Lower lobe of right lung (tissue), 2 donors: Measurements from ENCODE around the gene AKAP1. TPM values are rescaled to one million over a fixed set of nuclear protein-coding genes. Genes with fewer than 3 reads are reported as not detected.

Experiments
- ATAC-seq, 2 donors: fragments of 200-7000 bp; cut with Tn5 transposase; one replicate each; pipeline ENCODE4 v1.9.1; 2020 to 2022; ENCODE audit warnings: mild to moderate bottlenecking in 2 of 2, moderate library complexity in 2 of 2
- DNase-seq: peaks from one replicate; pipeline ENCODE4 v3.0.0-alpha.2; 2020
- H3K27ac ChIP-seq: fragments of 200-600 bp; one replicate; pipeline ENCODE4 v1.8.0; 2022
- H3K27me3 ChIP-seq: fragments of 200-600 bp; one replicate; pipeline ENCODE4 v1.8.0; 2022; ENCODE audit warnings: low read depth
- H3K36me3 ChIP-seq: fragments of 200-600 bp; one replicate; pipeline ENCODE4 v1.8.0; 2022; ENCODE audit warnings: mild to moderate bottlenecking
- H3K4me1 ChIP-seq: fragments of 200-600 bp; one replicate; pipeline ENCODE4 v1.8.0; 2022
- H3K4me3 ChIP-seq: fragments of 200-600 bp; one replicate; pipeline ENCODE4 v1.8.0; 2022; ENCODE audit warnings: mild to moderate bottlenecking
- H3K9me3 ChIP-seq: fragments of 200-600 bp; one replicate; pipeline ENCODE4 v1.8.0; 2022
- intact Hi-C: fragments of 100-400 bp; cut with DNase I; formaldehyde crosslinking; loops from one replicate; pipeline ENCODE4 v1.11.0; 2022
- total RNA-seq: library from RNA; stranded (reverse); fragmentation: NEBNext Ultra II Directional; extraction: Animal tissue kit (Norgen Biotek cat#: 25700); gene quantifications from one replicate; pipeline ENCODE4 v1.2.1, GENCODE V29; 2021
- TF ChIP-seq, protein P1 (sequence below): fragments of 200-600 bp; IDR thresholded peaks from one replicate; pipeline ENCODE4 v1.8.0; 2022; ENCODE audit warnings: antibody characterized with exemption, mild to moderate bottlenecking
- donor health status: DM: no; HTN: yes; CAD: no; lungs with severe emphysema.

The AKAP1 gene
- total RNA-seq, 1 donor from 2014 or later, result 54.5 TPM

DNA sequence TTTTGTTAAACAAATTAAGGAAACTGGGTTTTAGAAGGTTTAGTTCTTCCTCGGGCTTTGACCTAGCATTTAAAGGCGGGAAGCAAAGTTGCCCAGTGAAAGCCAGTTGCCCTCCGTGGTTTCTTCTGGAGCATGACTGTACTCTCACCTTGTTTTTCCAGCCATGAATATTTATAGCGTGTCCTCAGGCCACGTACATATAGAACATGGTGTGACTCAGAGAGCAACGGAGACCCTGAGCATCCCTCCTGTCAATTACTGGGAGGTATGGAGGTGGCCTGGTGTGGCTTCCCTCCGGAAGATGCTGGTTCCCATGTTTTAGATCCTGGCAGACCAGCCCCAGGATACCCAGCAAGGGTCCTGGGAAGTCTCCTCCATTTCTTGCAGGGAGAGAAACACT lies 48.4 kb downstream of the AKAP1 start:
- H3K36me3 ChIP-seq, result no peaks in the 10 kb centered on the region
- no peaks in the 10 kb centered on the region for H3K27me3 ChIP-seq
- TF ChIP-seq, protein P1, sequence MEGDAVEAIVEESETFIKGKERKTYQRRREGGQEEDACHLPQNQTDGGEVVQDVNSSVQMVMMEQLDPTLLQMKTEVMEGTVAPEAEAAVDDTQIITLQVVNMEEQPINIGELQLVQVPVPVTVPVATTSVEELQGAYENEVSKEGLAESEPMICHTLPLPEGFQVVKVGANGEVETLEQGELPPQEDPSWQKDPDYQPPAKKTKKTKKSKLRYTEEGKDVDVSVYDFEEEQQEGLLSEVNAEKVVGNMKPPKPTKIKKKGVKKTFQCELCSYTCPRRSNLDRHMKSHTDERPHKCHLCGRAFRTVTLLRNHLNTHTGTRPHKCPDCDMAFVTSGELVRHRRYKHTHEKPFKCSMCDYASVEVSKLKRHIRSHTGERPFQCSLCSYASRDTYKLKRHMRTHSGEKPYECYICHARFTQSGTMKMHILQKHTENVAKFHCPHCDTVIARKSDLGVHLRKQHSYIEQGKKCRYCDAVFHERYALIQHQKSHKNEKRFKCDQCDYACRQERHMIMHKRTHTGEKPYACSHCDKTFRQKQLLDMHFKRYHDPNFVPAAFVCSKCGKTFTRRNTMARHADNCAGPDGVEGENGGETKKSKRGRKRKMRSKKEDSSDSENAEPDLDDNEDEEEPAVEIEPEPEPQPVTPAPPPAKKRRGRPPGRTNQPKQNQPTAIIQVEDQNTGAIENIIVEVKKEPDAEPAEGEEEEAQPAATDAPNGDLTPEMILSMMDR, result no peak
- no peak overlapping the region for H3K4me3 ChIP-seq
- H3K9me3 ChIP-seq, result no peaks in the 10 kb centered on the region
- no peak overlapping the region for H3K27ac ChIP-seq
- intact Hi-C loops, result loop anchor here (10.0 kb wide), 1 partner anchor 701 kb away; no protein-coding TSS in a partner anchor
- H3K4me1 ChIP-seq, result no peaks in the 10 kb centered on the region
- no peak for DNase-seq
- no peak for ATAC-seq

DNA sequence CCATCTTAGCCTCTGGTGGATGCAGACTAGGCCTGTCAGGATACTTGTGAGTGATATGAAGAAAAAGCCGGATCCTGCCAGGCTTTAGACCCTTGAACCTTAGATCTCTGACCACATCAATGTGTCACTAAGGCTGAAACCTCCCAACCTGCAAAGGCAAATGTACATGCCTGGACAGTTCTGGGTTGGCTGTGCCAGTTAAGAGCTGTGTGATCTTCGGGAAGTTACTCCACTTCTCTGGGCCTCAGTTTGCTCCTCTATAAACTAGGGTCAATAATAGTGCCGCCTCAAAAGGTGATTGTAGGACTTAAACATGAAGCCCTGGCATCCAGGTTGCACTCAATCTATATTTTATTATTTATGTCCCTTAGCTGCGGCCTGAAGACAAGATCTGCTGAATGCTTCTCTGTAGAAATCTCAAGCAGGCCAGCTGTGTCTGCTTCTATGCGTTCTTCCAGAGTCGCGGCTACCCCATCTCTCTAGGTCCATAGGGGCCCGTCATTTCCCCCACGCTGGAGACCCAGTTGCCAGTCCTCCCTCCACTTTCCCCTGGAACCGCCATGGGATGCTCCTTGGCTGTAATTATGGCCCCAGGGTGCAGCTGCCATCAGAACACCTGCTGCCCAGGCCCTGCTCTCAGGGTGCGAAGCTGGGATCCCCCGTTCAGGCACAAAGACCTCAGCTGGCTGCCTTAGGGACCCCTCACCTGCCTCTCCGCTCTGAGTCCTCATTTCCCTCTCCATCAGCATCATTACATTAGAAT lies 50.2 kb downstream of the AKAP1 start:
- intact Hi-C loops, result loop anchor here (10.0 kb wide), 1 partner anchor 700 kb away; no protein-coding TSS in a partner anchor
- Histone ChIP-seq H3K4me1 (no peaks in the 10 kb centered on the region), H3K4me3 (no peak overlapping the region), H3K27ac (no peak overlapping the region), H3K36me3 (no peaks in the 10 kb centered on the region), H3K27me3 (no peaks in the 10 kb centered on the region), H3K9me3 (no peaks in the 10 kb centered on the region)
- TF ChIP-seq, protein P1, result no peak
- ATAC-seq (no peak), DNase-seq (no peak)

DNA sequence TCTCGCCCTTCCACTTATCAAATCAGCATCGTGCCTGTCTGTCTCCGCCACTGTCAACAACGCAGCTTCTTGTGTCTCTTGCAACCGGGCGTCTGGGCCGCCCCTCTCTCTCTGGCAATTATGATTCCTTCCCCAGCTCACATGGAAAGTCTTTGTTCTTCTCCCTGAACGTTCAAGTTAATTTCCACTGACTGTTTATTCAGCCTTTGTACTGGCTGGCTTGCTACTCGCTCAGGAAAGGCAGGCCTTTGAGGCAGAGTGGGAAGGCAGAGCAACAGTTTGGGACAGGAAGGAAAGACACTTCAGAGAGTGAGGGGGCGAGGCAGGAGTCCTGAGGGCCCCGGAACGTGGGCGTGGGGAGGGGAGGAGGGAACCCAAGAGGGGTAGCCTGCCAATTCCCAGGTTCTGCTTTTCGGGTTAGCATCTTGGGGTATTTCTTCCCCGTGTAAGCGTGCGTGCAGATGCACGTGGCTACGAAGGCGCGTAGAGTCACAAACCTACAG lies 50.8 kb downstream of the AKAP1 start:
- TF ChIP-seq, protein P1, result no peak
- Histone ChIP-seq H3K4me3 (no peak overlapping the region), H3K27me3 (no peaks in the 10 kb centered on the region), H3K9me3 (no peaks in the 10 kb centered on the region), H3K27ac (no peak overlapping the region), H3K4me1 (no peaks in the 10 kb centered on the region), H3K36me3 (no peaks in the 10 kb centered on the region)
- no peak for ATAC-seq
- no peak for DNase-seq
- intact Hi-C loops, result loop anchor here (10.0 kb wide), 1 partner anchor 699 kb away; no protein-coding TSS in a partner anchor

DNA sequence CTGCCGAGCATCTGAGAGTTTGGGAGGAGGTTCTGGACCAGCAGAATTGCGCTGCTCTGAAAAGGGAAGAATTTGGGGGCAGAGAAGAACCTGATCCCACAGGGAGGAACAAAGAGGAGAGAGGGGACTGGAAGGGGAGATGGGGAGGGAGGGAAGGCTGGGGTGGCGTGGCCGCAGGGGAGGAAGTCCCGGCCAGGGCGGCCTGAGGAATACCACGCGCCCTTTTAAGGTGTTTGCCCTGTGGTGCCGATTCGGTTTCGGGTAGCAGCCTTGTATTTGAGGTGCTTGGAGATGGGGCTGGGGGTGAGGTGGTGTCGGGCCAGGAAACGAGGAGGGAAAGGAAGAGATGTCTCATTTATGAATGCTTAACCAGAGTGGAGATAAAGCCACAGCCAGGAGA lies 51.3 kb downstream of the AKAP1 start:
- ATAC-seq, result no peak
- H3K36me3 ChIP-seq, result no peaks in the 10 kb centered on the region
- no peaks in the 10 kb centered on the region for H3K27me3 ChIP-seq
- no peaks in the 10 kb centered on the region for H3K4me1 ChIP-seq
- no peak overlapping the region for H3K4me3 ChIP-seq
- DNase-seq, result no peak
- H3K27ac ChIP-seq, result no peak overlapping the region
- intact Hi-C loops, result loop anchor here (10.0 kb wide), 1 partner anchor 698 kb away; no protein-coding TSS in a partner anchor
- TF ChIP-seq, protein P1, result no peak
- H3K9me3 ChIP-seq, result no peaks in the 10 kb centered on the region

DNA sequence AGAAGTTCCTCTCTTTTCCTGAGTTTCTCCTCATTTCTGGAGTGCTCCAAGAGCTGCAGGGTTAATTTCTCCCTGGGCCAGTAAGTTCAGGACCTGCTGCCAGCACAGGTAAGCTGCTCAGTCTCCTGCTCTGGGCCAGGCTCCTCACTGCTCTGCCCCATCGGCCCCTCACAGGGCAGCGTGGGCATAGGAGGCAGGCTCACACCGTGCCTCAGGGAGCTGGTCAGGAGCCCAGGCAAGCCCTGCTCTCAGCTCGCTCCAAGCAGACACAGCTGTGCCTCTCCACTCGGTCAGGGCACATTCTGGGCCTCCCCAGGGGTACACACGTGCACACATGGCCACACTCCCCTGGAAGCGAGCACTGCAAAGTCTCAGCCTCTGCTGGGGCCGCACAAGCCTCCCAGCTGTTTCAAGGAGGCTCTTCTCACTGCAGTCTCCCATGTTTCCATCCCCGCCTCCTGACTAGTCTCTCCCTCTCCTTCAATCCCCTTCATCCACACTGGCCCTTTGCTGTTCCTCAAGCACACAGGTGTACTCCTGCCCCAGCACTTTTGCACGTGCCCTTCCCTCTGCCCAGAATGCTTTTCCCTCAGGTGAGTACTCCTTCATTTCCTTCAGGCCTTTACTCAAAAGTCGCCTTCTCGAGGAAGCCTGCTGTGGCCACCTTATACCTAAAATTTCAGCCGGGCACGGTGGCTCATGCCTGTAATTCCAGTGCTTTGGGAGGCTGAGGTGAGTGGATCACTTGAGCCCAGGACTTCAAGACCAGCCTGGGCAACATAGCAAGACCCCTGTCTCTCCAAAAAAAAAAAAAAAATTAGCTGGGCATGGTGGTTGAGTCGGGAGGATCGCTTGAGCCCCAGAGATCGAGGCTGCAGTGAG lies 53.2 kb downstream of the AKAP1 start:
- no peak for DNase-seq
- H3K4me1 ChIP-seq, result no peaks in the 10 kb centered on the region
- no peak for ATAC-seq

More for the DNA sequence above, 53.2 kb downstream of the AKAP1 start:
- H3K27me3 ChIP-seq, result no peaks in the 10 kb centered on the region
- no peaks in the 10 kb centered on the region for H3K36me3 ChIP-seq
- intact Hi-C loops, result loop anchor here (10.0 kb wide), 1 partner anchor 697 kb away; no protein-coding TSS in a partner anchor
- no peaks in the 10 kb centered on the region for H3K9me3 ChIP-seq
- H3K4me3 ChIP-seq, result no peak overlapping the region
- H3K27ac ChIP-seq, result no peak overlapping the region
- TF ChIP-seq, protein P1, result no peak
